ENCODE measurements around the gene PFDN1. TPM values are rescaled to one million over a fixed set of nuclear protein-coding genes. Genes with fewer than 3 reads are reported as not detected.
A peak's percentile ranks its signal among the peaks of the same experiment; 100 is the strongest.

PFDN1 gene
- polyA plus RNA-seq, 2 donors, result 65.4 to 67.6 TPM

DNA sequence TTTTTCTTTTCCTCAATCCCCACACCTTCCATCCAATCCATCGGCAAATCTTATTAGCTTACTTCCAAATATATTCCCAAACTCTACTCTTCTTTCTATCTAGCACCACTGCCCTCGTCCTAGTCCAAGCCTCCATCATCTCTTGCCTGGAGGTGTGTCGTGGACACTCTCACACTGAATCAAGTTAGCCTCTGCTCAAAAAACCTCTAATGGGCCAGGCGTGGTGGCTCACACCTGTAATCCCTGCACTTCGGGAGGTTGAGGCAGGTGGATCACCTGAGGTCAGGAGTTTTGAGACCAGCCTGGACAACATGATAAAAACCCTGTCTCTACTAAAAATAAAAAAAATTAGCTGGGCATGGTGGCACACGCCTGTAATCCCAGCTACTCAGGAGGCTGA, 46.2 kb downstream of the PFDN1 start:
- 92 to 96% methylated on average over 6 of the region's 6 CpGs for WGBS, 2 donors
- Histone ChIP-seq H3K4me3 (ENCODE audit: low read depth in 1 of 2, low read length in 2 of 2) (no peak overlapping the region), H3K9me3 (ENCODE audit: control insufficient read depth in 2 of 2, insufficient read depth in 1 of 2, low read depth in 1 of 2, low read length in 1 of 2) (no peaks in the 10 kb centered on the region), H3K27ac (ENCODE audit: low read depth in 2 of 2, low read length in 1 of 2) (no peak overlapping the region), H3K36me3 (ENCODE audit: control insufficient read depth in 2 of 2, insufficient read depth in 2 of 2, low read length in 1 of 2) (no peaks in the 10 kb centered on the region), H3K27me3 (ENCODE audit: control insufficient read depth in 1 of 2, insufficient read depth in 2 of 2, low read length in 2 of 2) (no peaks in the 10 kb centered on the region), H3K4me1 (ENCODE audit: control insufficient read depth in 2 of 2, insufficient read depth in 2 of 2, low read length in 1 of 2) (peaks cover 5 to 9% of the 10 kb centered on the region in 2 donors)

- no peaks in the 10 kb centered on the region for H3K27me3 ChIP-seq (ENCODE audit: control insufficient read depth in 1 of 2, insufficient read depth in 2 of 2, low read length in 2 of 2)
- H3K9me3 ChIP-seq (ENCODE audit: control insufficient read depth in 2 of 2, insufficient read depth in 1 of 2, low read depth in 1 of 2, low read length in 1 of 2), result no peaks in the 10 kb centered on the region
- H3K4me1 ChIP-seq (ENCODE audit: control insufficient read depth in 2 of 2, insufficient read depth in 2 of 2, low read length in 1 of 2), result peaks cover 5 to 7% of the 10 kb centered on the region in 2 donors
- 87 to 88% methylated on average over 4 of the region's 4 CpGs for WGBS, 2 donors
- H3K27ac ChIP-seq (ENCODE audit: low read depth in 2 of 2, low read length in 1 of 2), result no peak overlapping the region
- no peaks in the 10 kb centered on the region for H3K36me3 ChIP-seq (ENCODE audit: control insufficient read depth in 2 of 2, insufficient read depth in 2 of 2, low read length in 1 of 2)
- H3K4me3 ChIP-seq (ENCODE audit: low read depth in 1 of 2, low read length in 2 of 2), result no peak overlapping the region
Measured at GRCh38 chr5:140255460-140256157, 47.3 kb downstream of the PFDN1 start.

GRCh38 chr5:140253985-140254384, 48.9 kb downstream of the PFDN1 start:
- Histone ChIP-seq H3K36me3 (ENCODE audit: control insufficient read depth in 2 of 2, insufficient read depth in 2 of 2, low read length in 1 of 2) (no peaks in the 10 kb centered on the region), H3K4me3 (ENCODE audit: low read depth in 1 of 2, low read length in 2 of 2) (no peak overlapping the region), H3K4me1 (ENCODE audit: control insufficient read depth in 2 of 2, insufficient read depth in 2 of 2, low read length in 1 of 2) (peaks cover 5 to 7% of the 10 kb centered on the region in 2 donors), H3K27ac (ENCODE audit: low read depth in 2 of 2, low read length in 1 of 2) (peak overlapping the region in 1 of 2 donors; percentile 60), H3K27me3 (ENCODE audit: control insufficient read depth in 1 of 2, insufficient read depth in 2 of 2, low read length in 2 of 2) (no peaks in the 10 kb centered on the region), H3K9me3 (ENCODE audit: control insufficient read depth in 2 of 2, insufficient read depth in 1 of 2, low read depth in 1 of 2, low read length in 1 of 2) (no peaks in the 10 kb centered on the region)
- 31% methylated on average over 4 of the region's 4 CpGs for WGBS, 2 donors

- Histone ChIP-seq H3K4me1 (ENCODE audit: control insufficient read depth in 2 of 2, insufficient read depth in 2 of 2, low read length in 1 of 2) (peaks cover 5 to 7% of the 10 kb centered on the region in 2 donors), H3K27ac (ENCODE audit: low read depth in 2 of 2, low read length in 1 of 2) (no peak overlapping the region), H3K36me3 (ENCODE audit: control insufficient read depth in 2 of 2, insufficient read depth in 2 of 2, low read length in 1 of 2) (no peaks in the 10 kb centered on the region), H3K9me3 (ENCODE audit: control insufficient read depth in 2 of 2, insufficient read depth in 1 of 2, low read depth in 1 of 2, low read length in 1 of 2) (no peaks in the 10 kb centered on the region), H3K4me3 (ENCODE audit: low read depth in 1 of 2, low read length in 2 of 2) (no peak overlapping the region), H3K27me3 (ENCODE audit: control insufficient read depth in 1 of 2, insufficient read depth in 2 of 2, low read length in 2 of 2) (no peaks in the 10 kb centered on the region)
- 92 to 96% methylated on average over 10 of the region's 10 CpGs for WGBS, 2 donors
Measured at GRCh38 chr5:140252470-140253126, 50.3 kb downstream of the PFDN1 start.

- H3K36me3 ChIP-seq (ENCODE audit: control insufficient read depth in 2 of 2, insufficient read depth in 2 of 2, low read length in 1 of 2), result no peaks in the 10 kb centered on the region
- 62 to 63% methylated on average over 5 of the region's 5 CpGs for WGBS, 2 donors
- H3K4me3 ChIP-seq (ENCODE audit: low read depth in 1 of 2, low read length in 2 of 2), result no peak overlapping the region
- H3K4me1 ChIP-seq (ENCODE audit: control insufficient read depth in 2 of 2, insufficient read depth in 2 of 2, low read length in 1 of 2), result peaks cover 5 to 7% of the 10 kb centered on the region in 2 donors
- no peaks in the 10 kb centered on the region for H3K9me3 ChIP-seq (ENCODE audit: control insufficient read depth in 2 of 2, insufficient read depth in 1 of 2, low read depth in 1 of 2, low read length in 1 of 2)
- no peaks in the 10 kb centered on the region for H3K27me3 ChIP-seq (ENCODE audit: control insufficient read depth in 1 of 2, insufficient read depth in 2 of 2, low read length in 2 of 2)
- H3K27ac ChIP-seq (ENCODE audit: low read depth in 2 of 2, low read length in 1 of 2), result no peak overlapping the region
Measured at GRCh38 chr5:140251527-140251973, 51.4 kb downstream of the PFDN1 start.

DNA sequence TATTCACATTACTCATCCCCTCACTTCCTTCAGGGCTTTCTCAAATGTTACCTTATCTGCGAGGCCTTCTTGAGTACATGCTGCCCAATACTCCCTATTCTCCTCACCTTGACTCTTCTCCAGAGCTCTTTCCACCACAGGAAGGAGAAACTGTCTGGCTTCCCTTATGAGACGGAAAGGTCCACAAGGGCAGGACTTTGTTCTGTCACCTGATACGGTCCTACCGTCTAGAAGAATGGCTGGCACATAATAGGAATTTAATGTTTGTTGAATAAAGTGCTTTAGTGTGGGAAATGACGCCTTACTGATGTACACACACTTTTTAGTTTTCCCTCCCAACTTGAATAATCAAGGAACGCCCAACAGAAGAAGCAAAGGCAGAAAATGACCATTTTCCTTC, 52.5 kb downstream of the PFDN1 start:
- Histone ChIP-seq H3K4me1 (ENCODE audit: control insufficient read depth in 2 of 2, insufficient read depth in 2 of 2, low read length in 1 of 2) (peaks cover 5 to 7% of the 10 kb centered on the region in 2 donors), H3K9me3 (ENCODE audit: control insufficient read depth in 2 of 2, insufficient read depth in 1 of 2, low read depth in 1 of 2, low read length in 1 of 2) (no peaks in the 10 kb centered on the region), H3K27me3 (ENCODE audit: control insufficient read depth in 1 of 2, insufficient read depth in 2 of 2, low read length in 2 of 2) (no peaks in the 10 kb centered on the region), H3K36me3 (ENCODE audit: control insufficient read depth in 2 of 2, insufficient read depth in 2 of 2, low read length in 1 of 2) (peaks cover 0 to 4% of the 10 kb centered on the region in 2 donors), H3K4me3 (ENCODE audit: low read depth in 1 of 2, low read length in 2 of 2) (no peak overlapping the region), H3K27ac (ENCODE audit: low read depth in 2 of 2, low read length in 1 of 2) (no peak overlapping the region)
- 74 to 80% methylated on average over 6 of the region's 6 CpGs for WGBS, 2 donors

- 81 to 84% methylated on average over 5 of the region's 5 CpGs for WGBS, 2 donors
- Histone ChIP-seq H3K27ac (ENCODE audit: low read depth in 2 of 2, low read length in 1 of 2) (no peak overlapping the region), H3K9me3 (ENCODE audit: control insufficient read depth in 2 of 2, insufficient read depth in 1 of 2, low read depth in 1 of 2, low read length in 1 of 2) (no peaks in the 10 kb centered on the region), H3K27me3 (ENCODE audit: control insufficient read depth in 1 of 2, insufficient read depth in 2 of 2, low read length in 2 of 2) (no peaks in the 10 kb centered on the region), H3K4me1 (ENCODE audit: control insufficient read depth in 2 of 2, insufficient read depth in 2 of 2, low read length in 1 of 2) (peaks cover 5 to 7% of the 10 kb centered on the region in 2 donors), H3K4me3 (ENCODE audit: low read depth in 1 of 2, low read length in 2 of 2) (no peak overlapping the region), H3K36me3 (ENCODE audit: control insufficient read depth in 2 of 2, insufficient read depth in 2 of 2, low read length in 1 of 2) (peaks cover 0 to 4% of the 10 kb centered on the region in 2 donors)
Measured at GRCh38 chr5:140249536-140249935, 53.4 kb downstream of the PFDN1 start.

DNA sequence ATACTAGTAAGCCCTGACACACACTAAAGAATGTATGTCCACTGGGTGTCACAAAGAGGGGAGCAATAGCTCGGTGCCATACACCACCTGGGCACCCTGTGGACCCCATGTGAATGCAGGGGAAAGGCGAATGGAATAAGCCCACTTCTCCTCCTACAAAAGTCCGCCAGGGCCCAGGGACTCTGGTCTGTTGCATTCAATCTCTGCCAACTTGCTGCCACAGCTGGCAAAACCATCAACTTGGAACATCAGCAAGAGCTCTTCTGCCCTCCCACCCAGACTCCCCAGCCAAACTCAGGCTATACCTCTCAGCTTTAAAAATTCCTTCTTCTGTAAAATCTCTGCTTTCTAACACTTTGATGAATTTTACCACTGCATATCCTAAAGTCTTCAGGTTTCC, 54.5 kb downstream of the PFDN1 start:
- WGBS, 2 donors, result 83 to 97% methylated on average over 3 of the region's 3 CpGs
- Histone ChIP-seq H3K4me3 (ENCODE audit: low read depth in 1 of 2, low read length in 2 of 2) (no peak overlapping the region), H3K4me1 (ENCODE audit: control insufficient read depth in 2 of 2, insufficient read depth in 2 of 2, low read length in 1 of 2) (peaks cover under 1 to 3% of the 10 kb centered on the region in 2 donors), H3K27ac (ENCODE audit: low read depth in 2 of 2, low read length in 1 of 2) (no peak overlapping the region), H3K36me3 (ENCODE audit: control insufficient read depth in 2 of 2, insufficient read depth in 2 of 2, low read length in 1 of 2) (peaks cover 0 to 6% of the 10 kb centered on the region in 2 donors), H3K9me3 (ENCODE audit: control insufficient read depth in 2 of 2, insufficient read depth in 1 of 2, low read depth in 1 of 2, low read length in 1 of 2) (no peaks in the 10 kb centered on the region), H3K27me3 (ENCODE audit: control insufficient read depth in 1 of 2, insufficient read depth in 2 of 2, low read length in 2 of 2) (no peaks in the 10 kb centered on the region)

- H3K4me1 ChIP-seq (ENCODE audit: control insufficient read depth in 2 of 2, insufficient read depth in 2 of 2, low read length in 1 of 2), result peaks cover under 1% of the 10 kb centered on the region in 2 donors
- no peaks in the 10 kb centered on the region for H3K27me3 ChIP-seq (ENCODE audit: control insufficient read depth in 1 of 2, insufficient read depth in 2 of 2, low read length in 2 of 2)
- no peaks in the 10 kb centered on the region for H3K9me3 ChIP-seq (ENCODE audit: control insufficient read depth in 2 of 2, insufficient read depth in 1 of 2, low read depth in 1 of 2, low read length in 1 of 2)
- H3K4me3 ChIP-seq (ENCODE audit: low read depth in 1 of 2, low read length in 2 of 2), result no peak overlapping the region
- H3K27ac ChIP-seq (ENCODE audit: low read depth in 2 of 2, low read length in 1 of 2), result peak overlapping the region in 1 of 2 donors; percentile 25
- WGBS, 2 donors, result 55 to 57% methylated on average over 8 of the region's 8 CpGs
- peaks cover 0 to 6% of the 10 kb centered on the region in 2 donors for H3K36me3 ChIP-seq (ENCODE audit: control insufficient read depth in 2 of 2, insufficient read depth in 2 of 2, low read length in 1 of 2)
Measured at GRCh38 chr5:140246378-140247122, 56.4 kb downstream of the PFDN1 start.

Measured in esophagus (tissue), 2 donors.